ENCODE measurements around the gene RAB6B. TPM values are rescaled to one million over a fixed set of nuclear protein-coding genes. Genes with fewer than 3 reads are reported as not detected.

The RAB6B gene
- polyA plus RNA-seq, 6 donors from 2014 or later, result 0.15 to 0.74 (median 0.24) TPM; not detected in 1

- H3K4me1 Mint-ChIP-seq, result peaks cover 0 to 2% (median 0%) of the 10 kb centered on the region in 3 donors
- peaks cover 0 to 8% (median 6%) of the 10 kb centered on the region in 3 donors for H3K27me3 Mint-ChIP-seq
- no peak overlapping the region for H3K27ac Mint-ChIP-seq
These were observed 59.7 kb downstream of the RAB6B start for GRCh38 chr3:133835961-133836360.

GRCh38 chr3:133835418-133835743 lies 60.3 kb downstream of the RAB6B start:
- Mint-ChIP-seq H3K9me3 (no peaks in the 10 kb centered on the region), H3K4me3 (no peak overlapping the region), H3K36me3 (no peaks in the 10 kb centered on the region), H3K27ac (no peak overlapping the region), H3K4me1 (peaks cover 0 to 2% (median 0%) of the 10 kb centered on the region in 3 donors), H3K27me3 (peaks cover 0 to 8% (median 6%) of the 10 kb centered on the region in 3 donors)
- DNase-seq (no peak), ATAC-seq (ENCODE audit: low read depth in 2 of 2) (no peak)

More at GRCh38 chr3:133835961-133836360, 59.7 kb downstream of the RAB6B start:
- no peak for ATAC-seq (ENCODE audit: low read depth in 2 of 2)
- H3K4me3 Mint-ChIP-seq, result no peak overlapping the region
- H3K36me3 Mint-ChIP-seq, result no peaks in the 10 kb centered on the region
- no peak for DNase-seq
- no peaks in the 10 kb centered on the region for H3K9me3 Mint-ChIP-seq

GRCh38 chr3:133834621-133835417 lies 60.9 kb downstream of the RAB6B start:
- no peaks in the 10 kb centered on the region for H3K36me3 Mint-ChIP-seq
- H3K27ac Mint-ChIP-seq, result no peak overlapping the region
- no peak for ATAC-seq (ENCODE audit: low read depth in 2 of 2)
- H3K27me3 Mint-ChIP-seq, result peaks cover 0 to 4% (median 3%) of the 10 kb centered on the region in 3 donors
- peaks cover 0 to 2% (median 0%) of the 10 kb centered on the region in 3 donors for H3K4me1 Mint-ChIP-seq
- DNase-seq, result no peak
- H3K4me3 Mint-ChIP-seq, result no peak overlapping the region
- H3K9me3 Mint-ChIP-seq, result no peaks in the 10 kb centered on the region

DNA sequence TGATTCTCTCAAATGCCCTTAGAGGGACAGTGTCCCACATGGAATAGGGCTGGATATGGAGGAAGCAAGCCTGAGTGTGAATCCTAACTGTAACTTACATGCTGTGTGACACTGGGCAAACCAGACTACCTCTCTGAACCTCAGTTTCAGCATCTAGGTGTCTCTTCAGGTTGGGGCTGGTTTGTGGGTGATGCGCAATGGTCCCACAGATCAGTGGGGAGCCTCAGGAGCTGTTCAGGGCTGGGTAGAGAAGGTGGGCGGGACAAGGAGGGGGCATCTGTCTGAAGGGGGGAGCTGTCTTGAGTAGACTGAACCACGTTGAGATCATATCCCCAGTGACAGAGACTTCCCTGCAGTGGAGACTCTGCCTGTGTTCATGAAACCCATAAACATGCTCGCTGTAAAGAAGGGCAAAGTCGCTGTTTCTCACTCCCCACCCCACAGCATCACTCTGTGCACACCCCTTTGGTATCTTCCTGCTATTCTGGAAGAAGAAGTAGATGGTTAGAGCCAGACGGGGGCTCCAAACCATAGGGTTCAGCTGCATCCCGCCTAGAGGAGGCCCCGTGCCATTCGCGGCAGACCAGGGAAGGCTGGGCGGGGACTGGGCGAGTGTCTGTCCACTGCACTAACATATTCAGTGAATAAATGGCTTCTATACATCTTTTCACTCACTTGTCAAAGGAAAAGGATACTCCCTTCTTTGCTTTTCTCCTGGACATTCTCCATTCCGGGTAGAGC lies 61.6 kb downstream of the RAB6B start:
- DNase-seq, result no peak
- Mint-ChIP-seq H3K27ac (peak overlapping the region in 2 of 6 donors; percentile 61 to 72), H3K27me3 (no peaks in the 10 kb centered on the region), H3K4me3 (no peak overlapping the region), H3K9me3 (no peaks in the 10 kb centered on the region), H3K36me3 (no peaks in the 10 kb centered on the region), H3K4me1 (peaks cover 0 to 2% (median 0%) of the 10 kb centered on the region in 3 donors)
- ATAC-seq (ENCODE audit: low read depth in 2 of 2), result no peak

- no peaks in the 10 kb centered on the region for H3K36me3 Mint-ChIP-seq
- no peak overlapping the region for H3K4me3 Mint-ChIP-seq
- DNase-seq, result no peak
- no peaks in the 10 kb centered on the region for H3K27me3 Mint-ChIP-seq
- no peak for ATAC-seq (ENCODE audit: low read depth in 2 of 2)
- H3K4me1 Mint-ChIP-seq, result peaks cover 0 to 2% (median 0%) of the 10 kb centered on the region in 3 donors
- H3K27ac Mint-ChIP-seq, result no peak overlapping the region
- H3K9me3 Mint-ChIP-seq, result no peaks in the 10 kb centered on the region
These were observed 62.4 kb downstream of the RAB6B start for GRCh38 chr3:133833267-133833666.

GRCh38 chr3:133832802-133833144 lies 62.9 kb downstream of the RAB6B start:
- no peak overlapping the region for H3K27ac Mint-ChIP-seq
- H3K9me3 Mint-ChIP-seq, result no peaks in the 10 kb centered on the region
- no peak overlapping the region for H3K4me3 Mint-ChIP-seq
- peaks cover 0 to 2% (median 0%) of the 10 kb centered on the region in 3 donors for H3K4me1 Mint-ChIP-seq
- no peak for DNase-seq
- no peaks in the 10 kb centered on the region for H3K36me3 Mint-ChIP-seq
- ATAC-seq (ENCODE audit: low read depth in 2 of 2), result no peak
- H3K27me3 Mint-ChIP-seq, result no peaks in the 10 kb centered on the region

DNA sequence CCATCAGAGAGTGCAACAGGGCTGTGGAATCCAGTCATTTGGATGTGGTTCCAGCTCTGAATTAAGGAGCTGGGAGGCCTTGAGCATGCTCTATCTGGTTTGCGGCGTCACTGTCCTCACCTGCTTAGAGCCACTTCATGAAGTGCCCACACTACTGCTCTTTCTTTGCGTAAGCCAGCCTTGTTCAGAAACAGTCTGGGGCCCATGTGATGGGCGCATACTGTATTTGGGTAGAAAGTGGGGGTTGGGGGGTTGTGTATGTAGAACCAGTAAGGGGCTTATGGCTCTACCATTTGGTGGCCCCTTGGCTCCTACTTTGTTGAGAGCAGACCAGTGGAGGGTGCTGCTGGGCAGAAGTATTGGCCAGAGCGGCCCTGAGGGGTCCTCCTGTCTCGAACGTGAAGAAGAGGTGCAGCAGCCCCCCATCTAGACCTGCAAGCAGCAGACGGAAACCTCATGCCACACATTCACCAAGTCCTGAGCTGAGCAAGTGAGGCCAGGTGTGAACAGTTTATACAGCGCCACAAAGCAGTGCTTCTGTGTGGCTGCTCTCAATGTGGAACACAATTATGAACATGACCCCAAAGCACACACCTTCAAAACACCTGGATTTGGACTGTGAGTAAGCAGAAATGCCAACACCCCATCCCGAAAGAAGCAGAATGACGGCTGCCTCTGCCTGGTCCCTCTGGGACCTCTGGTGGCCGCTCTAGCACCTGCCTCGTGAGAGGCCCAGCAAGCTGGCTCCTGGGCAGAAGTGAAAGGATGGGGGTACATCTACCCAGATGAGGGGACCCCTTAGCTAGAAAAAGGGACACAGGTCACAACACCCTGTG lies 63.5 kb downstream of the RAB6B start:
- H3K4me3 Mint-ChIP-seq, result no peak overlapping the region
- peaks cover 0 to 2% (median 0%) of the 10 kb centered on the region in 3 donors for H3K4me1 Mint-ChIP-seq
- DNase-seq (no peak), ATAC-seq (ENCODE audit: low read depth in 2 of 2) (no peak)
- peak overlapping the region in 1 of 6 donors; percentile 15 for H3K27ac Mint-ChIP-seq
- no peaks in the 10 kb centered on the region for H3K27me3 Mint-ChIP-seq
- no peaks in the 10 kb centered on the region for H3K36me3 Mint-ChIP-seq
- no peaks in the 10 kb centered on the region for H3K9me3 Mint-ChIP-seq

- Mint-ChIP-seq H3K27ac (peak overlapping the region in 1 of 6 donors; percentile 18), H3K27me3 (no peaks in the 10 kb centered on the region), H3K4me1 (peaks cover 0 to 2% (median 0%) of the 10 kb centered on the region in 3 donors), H3K36me3 (peaks cover 0 to 8% of the 10 kb centered on the region in 2 donors), H3K4me3 (no peak overlapping the region), H3K9me3 (no peaks in the 10 kb centered on the region)
- DNase-seq (no peak), ATAC-seq (ENCODE audit: low read depth in 2 of 2) (no peak)
These were observed 65.6 kb downstream of the RAB6B start for GRCh38 chr3:133830071-133830470.

- no peak overlapping the region for H3K4me3 Mint-ChIP-seq
- no peaks in the 10 kb centered on the region for H3K27me3 Mint-ChIP-seq
- peaks cover 0 to 10% of the 10 kb centered on the region in 2 donors for H3K36me3 Mint-ChIP-seq
- ATAC-seq (ENCODE audit: low read depth in 2 of 2) (no peak), DNase-seq (no peak)
- H3K4me1 Mint-ChIP-seq, result peaks cover 0 to 2% (median 0%) of the 10 kb centered on the region in 3 donors
- no peaks in the 10 kb centered on the region for H3K9me3 Mint-ChIP-seq
- H3K27ac Mint-ChIP-seq, result peak overlapping the region in 1 of 6 donors; percentile 43
These were observed 66.4 kb downstream of the RAB6B start for GRCh38 chr3:133829310-133829707.

GRCh38 chr3:133828576-133829309 lies 66.9 kb downstream of the RAB6B start:
- Mint-ChIP-seq H3K27ac (peak overlapping the region in 1 of 6 donors; percentile 48), H3K9me3 (no peaks in the 10 kb centered on the region), H3K27me3 (no peaks in the 10 kb centered on the region), H3K4me1 (peaks cover 0 to 2% (median 0%) of the 10 kb centered on the region in 3 donors), H3K36me3 (peaks cover 4 to 16% of the 10 kb centered on the region in 2 donors), H3K4me3 (no peak overlapping the region)
- ATAC-seq (ENCODE audit: low read depth in 2 of 2) (no peak), DNase-seq (no peak)

GRCh38 chr3:133827684-133828083 lies 68.0 kb downstream of the RAB6B start:
- Mint-ChIP-seq H3K4me1 (peaks cover 2 to 5% (median 2%) of the 10 kb centered on the region in 3 donors), H3K27ac (no peak overlapping the region), H3K4me3 (no peak overlapping the region), H3K27me3 (no peaks in the 10 kb centered on the region), H3K36me3 (peaks cover 7 to 21% of the 10 kb centered on the region in 2 donors), H3K9me3 (no peaks in the 10 kb centered on the region)
- ATAC-seq (ENCODE audit: low read depth in 2 of 2) (no peak), DNase-seq (no peak)

GRCh38 chr3:133827136-133827535 lies 68.5 kb downstream of the RAB6B start:
- Mint-ChIP-seq H3K27me3 (no peaks in the 10 kb centered on the region), H3K36me3 (peaks cover 7 to 21% of the 10 kb centered on the region in 2 donors), H3K4me1 (peaks cover 2 to 10% (median 4%) of the 10 kb centered on the region in 3 donors), H3K9me3 (no peaks in the 10 kb centered on the region), H3K27ac (no peak overlapping the region), H3K4me3 (no peak overlapping the region)
- no peak for DNase-seq
- no peak for ATAC-seq (ENCODE audit: low read depth in 2 of 2)

All from naive B cell (primary cell).